Measurements from ENCODE around the gene WASF2.

GRCh38 chr1:27464926-27465647 is 24.9 kb downstream of the WASF2 start:
- TF ChIP-seq CTCF (IDR thresholded peaks at IDR 0.05) (no peak), ZFX (IDR thresholded peaks at IDR 0.05; ENCODE audit: borderline replicate concordance) (no peak)
